HG02870 (cell line): ENCODE measurements around the gene EXOC7.

Experiments
- ATAC-seq: cut with Tn5 transposase; IDR thresholded peaks from one replicate; pipeline ENCODE4 v1.9.1; 2021; ENCODE audit warnings: mild to moderate bottlenecking, moderate library complexity; ENCODE audit not compliant: unreplicated experiment

The EXOC7 gene

DNA sequence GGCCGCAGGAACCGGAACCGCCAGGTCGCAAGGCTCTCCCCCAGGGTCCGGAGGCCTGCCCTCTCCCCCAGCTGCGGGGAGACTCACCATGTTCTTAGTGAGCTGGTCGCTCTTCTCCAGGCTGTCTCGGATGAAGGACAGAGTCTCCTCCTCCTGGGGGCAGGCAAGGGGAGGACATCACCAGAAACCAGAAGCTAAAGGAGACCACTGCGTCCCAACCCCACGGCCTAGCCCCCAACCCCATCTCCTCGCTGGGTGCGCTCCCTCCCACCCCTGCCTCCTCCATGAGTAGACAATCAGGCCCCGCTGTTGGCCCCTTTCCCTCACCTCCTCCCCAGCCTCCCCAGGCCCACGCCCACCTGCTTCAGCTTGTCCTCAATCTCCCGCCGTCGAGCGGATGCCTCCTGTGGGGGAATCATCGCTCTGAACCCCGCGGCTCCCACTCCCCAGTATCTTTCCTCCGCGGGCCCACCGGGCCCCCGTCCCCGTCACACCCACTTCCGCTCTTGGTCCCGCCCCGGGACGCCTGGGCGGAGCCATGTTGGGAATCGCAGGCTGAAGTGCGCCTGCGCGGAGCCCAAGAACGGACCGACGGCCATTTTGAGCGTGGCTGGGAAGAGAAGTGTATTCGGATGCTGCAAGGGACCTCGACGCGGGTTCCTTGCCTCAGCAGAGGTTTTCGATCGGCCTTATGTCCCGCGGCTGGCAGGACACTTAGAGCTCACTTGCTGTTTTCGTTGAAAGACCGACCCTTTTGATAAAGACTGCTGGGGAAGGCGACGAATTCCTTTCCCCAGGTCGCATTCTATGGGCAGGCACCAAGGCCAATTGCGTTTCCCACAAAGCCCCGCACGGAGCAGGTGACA, at the start of gene EXOC7:
EXOC7 (minus strand) TSS at position 514 of the 866 bp plus-strand sequence; CDS start at position 419, 95 bp downstream.
- ATAC-seq = peak; percentile 69

- ATAC-seq = no peak
Measured at GRCh38 chr17:76153202-76153601, 49.6 kb upstream of the EXOC7 start.

GRCh38 chr17:76152591-76152990, 49.0 kb upstream of the EXOC7 start:
- ATAC-seq = no peak

DNA sequence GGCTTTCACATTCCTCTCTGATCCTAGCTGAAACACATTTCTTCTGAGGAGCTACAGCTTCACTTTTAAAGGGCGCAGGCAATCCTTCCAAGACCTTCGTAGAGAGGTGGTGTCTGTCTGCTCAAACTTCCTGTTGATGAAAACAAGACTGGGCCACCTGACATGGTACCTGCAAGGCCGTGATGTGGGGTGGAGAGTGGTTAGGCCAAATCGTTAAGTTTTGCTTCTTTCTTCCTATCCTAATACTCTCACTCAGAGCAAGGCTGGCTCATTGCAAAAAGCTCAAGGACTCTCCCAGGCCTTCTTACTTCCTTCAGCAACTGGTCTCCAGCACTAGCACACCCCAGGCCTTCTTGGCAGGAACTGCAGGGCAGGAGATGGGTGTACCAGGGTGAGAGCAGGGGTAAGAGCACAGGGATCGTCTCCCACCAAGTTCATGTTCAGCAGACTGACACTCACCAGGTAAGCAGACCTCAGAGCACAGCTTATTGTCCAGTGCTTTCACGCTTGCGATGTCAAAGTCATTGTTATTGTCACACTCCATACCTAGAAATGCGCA, 48.4 kb upstream of the EXOC7 start:
- ATAC-seq = no peak

DNA sequence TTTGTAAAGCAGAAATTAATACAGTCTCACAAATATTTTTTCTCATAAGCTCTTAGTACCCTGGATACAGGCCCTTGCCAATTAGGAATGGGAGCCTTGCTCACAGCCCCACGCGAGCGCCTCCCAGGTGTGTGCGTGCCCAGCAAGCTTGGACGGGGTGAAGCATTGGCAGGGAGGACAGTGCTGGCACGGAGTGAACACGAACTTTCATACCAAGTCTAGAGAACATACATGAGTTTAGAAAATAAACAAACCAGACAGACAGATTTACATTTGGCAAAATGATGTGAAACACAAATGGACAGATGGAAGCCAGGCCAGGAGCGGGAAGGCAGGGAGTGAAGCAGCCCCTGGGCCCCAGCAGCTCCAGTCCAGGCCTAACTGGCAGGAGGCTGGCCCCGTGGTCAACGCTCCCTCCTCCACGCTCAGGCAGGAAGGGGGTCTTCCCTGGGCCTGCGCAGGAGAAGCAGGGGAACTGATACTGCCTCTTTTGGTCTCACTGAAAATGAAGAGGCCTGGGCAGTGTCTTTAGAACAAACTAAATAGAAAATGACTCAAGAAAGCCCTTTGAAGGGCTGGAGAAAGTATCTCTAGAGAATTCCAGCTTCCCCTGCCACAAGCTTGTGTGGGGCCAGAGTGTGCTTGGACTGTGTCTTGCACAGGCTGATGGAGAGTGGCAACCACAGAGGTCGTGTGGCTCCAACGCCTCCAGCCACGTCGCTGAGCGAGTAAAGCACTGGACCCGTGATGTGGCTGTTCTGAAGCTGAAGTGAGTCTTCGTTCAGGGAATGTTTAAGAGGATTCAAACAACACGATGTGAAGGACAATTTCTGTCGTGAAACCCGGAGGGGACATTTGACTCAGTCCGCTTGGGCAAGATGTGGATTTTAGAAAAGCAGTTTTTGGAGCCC, 47.4 kb upstream of the EXOC7 start:
- no peak for ATAC-seq

DNA sequence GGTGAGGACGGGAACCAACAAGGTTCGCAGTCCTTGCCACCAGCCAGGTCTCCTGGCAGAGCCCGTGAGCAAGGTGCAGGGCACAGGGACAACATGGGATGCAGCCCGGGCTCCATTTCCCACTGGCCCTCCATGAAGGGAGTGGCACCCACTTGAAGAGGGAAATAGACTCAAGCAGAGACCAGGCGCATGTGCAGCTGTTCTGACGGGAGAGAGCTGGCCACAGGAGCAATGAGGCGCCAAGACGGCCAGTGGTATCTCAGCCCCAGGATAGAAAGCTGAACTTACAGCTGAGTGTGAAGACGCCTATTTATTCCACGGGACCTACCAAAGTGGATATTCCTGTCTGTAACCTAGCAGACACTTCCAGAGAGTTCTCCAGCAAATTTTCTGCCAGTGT, 45.6 kb upstream of the EXOC7 start:
- no peak for ATAC-seq

GRCh38 chr17:76148015-76148326, 44.4 kb upstream of the EXOC7 start:
- no peak for ATAC-seq

- no peak for ATAC-seq
Measured at GRCh38 chr17:76147211-76148014, 43.8 kb upstream of the EXOC7 start.

GRCh38 chr17:76146053-76146851, 42.7 kb upstream of the EXOC7 start:
- ATAC-seq = no peak

GRCh38 chr17:76145231-76146052, 41.9 kb upstream of the EXOC7 start:
- ATAC-seq = no peak

DNA sequence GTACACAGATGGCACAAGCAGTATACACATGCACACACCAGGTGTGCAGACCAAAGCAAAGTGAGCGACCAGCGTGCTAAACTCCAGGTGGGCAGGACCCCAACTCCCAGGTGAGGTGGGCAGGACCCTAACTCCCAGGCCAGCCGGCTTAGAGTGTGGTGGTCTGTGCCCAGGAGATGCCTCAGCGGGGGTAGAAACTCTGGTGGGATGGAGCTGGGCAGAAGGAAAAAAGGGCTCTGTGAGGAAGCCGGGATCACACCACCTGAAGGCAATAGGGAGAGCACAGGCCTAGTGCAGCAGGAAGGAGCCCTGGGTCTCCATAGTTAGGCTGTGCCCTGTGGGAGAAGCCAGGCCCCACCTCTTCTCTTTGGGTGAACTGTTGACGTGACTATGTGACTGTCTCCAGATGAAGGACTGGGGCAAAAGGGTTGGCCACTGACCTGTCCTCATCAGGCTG, 39.0 kb upstream of the EXOC7 start:
- ATAC-seq = no peak

GRCh38 chr17:76142039-76142584, 38.5 kb upstream of the EXOC7 start:
- no peak for ATAC-seq

DNA sequence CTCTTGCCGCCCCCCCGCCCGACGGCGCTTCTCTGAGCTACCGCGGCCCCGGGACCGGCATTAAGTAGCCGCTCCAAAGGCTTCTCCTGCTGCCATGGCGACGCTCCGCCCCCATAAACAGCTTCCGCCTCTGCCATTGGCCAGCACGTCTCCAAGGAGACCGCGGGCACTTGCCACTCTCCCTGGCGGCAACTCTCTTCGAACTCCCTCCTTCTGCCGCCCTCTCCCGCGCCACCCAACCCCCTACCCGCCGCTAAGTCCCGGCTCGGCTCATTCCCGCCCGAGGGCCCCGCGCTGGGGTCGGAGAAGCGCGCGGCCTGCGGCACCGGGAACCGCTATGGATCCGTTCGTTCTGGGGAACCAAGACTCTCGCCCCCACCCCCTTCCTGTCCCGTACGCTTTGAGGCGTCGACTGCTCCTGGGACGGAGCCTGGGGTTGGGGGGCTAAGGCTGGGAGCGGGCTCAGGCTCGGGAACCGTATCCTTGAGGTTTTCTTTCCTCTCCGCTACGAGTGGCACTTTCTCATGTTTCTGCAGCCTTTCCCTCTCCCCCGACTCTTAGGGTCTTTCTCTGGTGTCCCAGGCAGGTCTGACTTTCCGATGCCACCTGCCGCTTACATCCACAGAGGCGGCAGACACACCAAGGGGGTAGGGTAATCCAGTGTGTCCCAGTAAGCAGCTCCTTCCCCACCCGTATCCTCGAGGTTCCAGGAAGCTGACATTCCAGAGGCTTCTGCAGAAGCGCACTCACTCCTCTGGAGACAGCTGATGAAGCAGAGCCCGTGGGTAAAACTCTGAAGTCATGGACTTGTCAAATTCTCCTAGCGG, 37.8 kb upstream of the EXOC7 start, which contains the start of gene FOXJ1:
FOXJ1 (minus strand) TSS at position 34 of the 827 bp plus-strand sequence. CDS start 850 bp downstream, outside the sequence.
- peak; percentile 51 for ATAC-seq

- no peak for ATAC-seq
Measured at GRCh38 chr17:76140661-76141211, 37.1 kb upstream of the EXOC7 start.

- ATAC-seq = no peak
Measured at GRCh38 chr17:76139801-76140660, 36.4 kb upstream of the EXOC7 start.
